ENCODE data around the gene ARG1. TPM values are rescaled to one million over a fixed set of nuclear protein-coding genes. Genes with fewer than 3 reads are reported as not detected.

The ARG1 gene
- total and polyA plus RNA-seq, 10 of the 15 experiments (the other 5 are each of a cell fraction or from before 2014, with no cell fraction given) = 0.33 TPM; not detected in 9

- TF ChIP-seq, protein P1, sequence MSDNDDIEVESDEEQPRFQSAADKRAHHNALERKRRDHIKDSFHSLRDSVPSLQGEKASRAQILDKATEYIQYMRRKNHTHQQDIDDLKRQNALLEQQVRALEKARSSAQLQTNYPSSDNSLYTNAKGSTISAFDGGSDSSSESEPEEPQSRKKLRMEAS (IDR thresholded peaks at IDR 0.05; ENCODE audit: low read depth, low read length) = no peak
- TF ChIP-seq SMARCA5 (IDR thresholded peaks at IDR 0.05) = no peak
Measured at GRCh38 chr6:131549811-131550210, 23.2 kb upstream of the ARG1 start (continued).

GRCh38 chr6:131551902-131552301, 21.1 kb upstream of the ARG1 start:
- in situ Hi-C loops (cut with MboI) (no loop called here), intact Hi-C loops (cut with micrococcal nuclease; ENCODE audit: unreplicated experiment) (no loop called here)
- TF ChIP-seq MYB (IDR thresholded peaks at IDR 0.05; ENCODE audit: borderline replicate concordance, low read depth, low read length) (no peak), JUNB (IDR thresholded peaks at IDR 0.05) (no peak), FOS (IDR thresholded peaks at IDR 0.05; ENCODE audit: borderline replicate concordance, extremely low read depth, insufficient read length) (no peak), ZNF207 (IDR thresholded peaks at IDR 0.05; ENCODE audit: borderline replicate concordance) (no peak), SUPT20H (IDR thresholded peaks at IDR 0.05; ENCODE audit: borderline replicate concordance, control insufficient read depth, low read depth, low read length) (no peak), CREM (IDR thresholded peaks at IDR 0.05; ENCODE audit: low read depth) (no peak), MLLT1 (IDR thresholded peaks at IDR 0.05) (no peak), ZNF24 (IDR thresholded peaks at IDR 0.05) (no peak)
- TF ChIP-seq, protein P2, sequence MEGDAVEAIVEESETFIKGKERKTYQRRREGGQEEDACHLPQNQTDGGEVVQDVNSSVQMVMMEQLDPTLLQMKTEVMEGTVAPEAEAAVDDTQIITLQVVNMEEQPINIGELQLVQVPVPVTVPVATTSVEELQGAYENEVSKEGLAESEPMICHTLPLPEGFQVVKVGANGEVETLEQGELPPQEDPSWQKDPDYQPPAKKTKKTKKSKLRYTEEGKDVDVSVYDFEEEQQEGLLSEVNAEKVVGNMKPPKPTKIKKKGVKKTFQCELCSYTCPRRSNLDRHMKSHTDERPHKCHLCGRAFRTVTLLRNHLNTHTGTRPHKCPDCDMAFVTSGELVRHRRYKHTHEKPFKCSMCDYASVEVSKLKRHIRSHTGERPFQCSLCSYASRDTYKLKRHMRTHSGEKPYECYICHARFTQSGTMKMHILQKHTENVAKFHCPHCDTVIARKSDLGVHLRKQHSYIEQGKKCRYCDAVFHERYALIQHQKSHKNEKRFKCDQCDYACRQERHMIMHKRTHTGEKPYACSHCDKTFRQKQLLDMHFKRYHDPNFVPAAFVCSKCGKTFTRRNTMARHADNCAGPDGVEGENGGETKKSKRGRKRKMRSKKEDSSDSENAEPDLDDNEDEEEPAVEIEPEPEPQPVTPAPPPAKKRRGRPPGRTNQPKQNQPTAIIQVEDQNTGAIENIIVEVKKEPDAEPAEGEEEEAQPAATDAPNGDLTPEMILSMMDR (IDR thresholded peaks at IDR 0.05 in 2 of 3, conservative IDR thresholded peaks at IDR 0.05 in 1 of 3; ENCODE audit: control insufficient read depth in 2 of 3, extremely low read depth in 1 of 3, insufficient read depth in 1 of 3, low read depth in 3 of 3, low read length in 3 of 3) = no peak
- no peaks in the 10 kb centered on the region for H3K27me3 ChIP-seq (replicated peaks in 1 of 2; ENCODE audit: control insufficient read depth in 2 of 2, insufficient read depth in 2 of 2, low read length in 1 of 2)
- no TSS peak for BruUV-seq (replicated peaks)
- 78% methylated on average over 4 of the region's 4 CpGs for WGBS (ENCODE audit: insufficient coverage, insufficient replicate concordance, low lambda C conversion rate, missing lambda C conversion rate)
- no peaks in the 10 kb centered on the region for H4K20me1 ChIP-seq (ENCODE audit: control insufficient read depth, insufficient read depth)
- no peaks in the 10 kb centered on the region for H3K4me1 ChIP-seq (ENCODE audit: control insufficient read depth, insufficient read depth, low read length)
- no peak overlapping the region for H3K9ac ChIP-seq (ENCODE audit: control insufficient read depth, insufficient read depth, low read length)
- POLR2A ChIA-PET = no interaction called here
- no peak overlapping the region for H3K4me3 ChIP-seq
- H2AFZ ChIP-seq (ENCODE audit: control insufficient read depth, low read depth, low read length) = no peak overlapping the region
- H3K27ac ChIP-seq (ENCODE audit: control insufficient read depth, insufficient read depth) = no peak overlapping the region
- FAIRE-seq (no peak), ATAC-seq (no peak), DNase-seq (ENCODE audit: low read depth, low spot score) (no peak)
- CTCF ChIA-PET = no interaction called here
- RAD21 ChIA-PET (ENCODE audit: unreplicated experiment) = no interaction called here
- no peak overlapping the region for H3K4me2 ChIP-seq (ENCODE audit: control insufficient read depth, insufficient read depth)
- no peaks in the 10 kb centered on the region for H3K79me2 ChIP-seq (ENCODE audit: control insufficient read depth, insufficient read depth, low read length)
- no peaks in the 10 kb centered on the region for H3K9me3 ChIP-seq (replicated peaks; ENCODE audit: control insufficient read depth, insufficient read depth, low read length)
- H3K36me3 ChIP-seq (ENCODE audit: control insufficient read depth in 2 of 2, insufficient read depth in 2 of 2, low read length in 1 of 2) = no peaks in the 10 kb centered on the region
- SMC1A ChIA-PET (ENCODE audit: uncharacterized antibody, unreplicated experiment) = no interaction called here

Data from GM12878 (cell line).